Upper lobe of left lung (tissue), 4 donors: ENCODE results near the gene YTHDF2.

Experiments
- CTCF ChIP-seq, 6 experiments: fragments of 450-650 bp in 4 of 6; fragments of 200-600 bp in 2 of 6; sonication (generic) in 2 of 6; IDR thresholded peaks; one replicate each; pipeline ENCODE4 v1.5.1; 2016 to 2019; ENCODE audit warnings: antibody characterized with exemption in 6 of 6
- EP300 ChIP-seq, 4 donors: sonication (generic); formaldehyde crosslinking; IDR thresholded peaks; one replicate each; pipeline ENCODE4 v1.5.1; 2017; ENCODE audit warnings: antibody characterized with exemption in 4 of 4, control low read depth in 2 of 4
- POLR2A ChIP-seq, 4 donors: fragments of 450-650 bp; IDR thresholded peaks; one replicate each; pipeline ENCODE4 v1.5.1; 2016 to 2017; ENCODE audit warnings: antibody characterized with exemption in 4 of 4, mild to moderate bottlenecking in 2 of 4

DNA sequence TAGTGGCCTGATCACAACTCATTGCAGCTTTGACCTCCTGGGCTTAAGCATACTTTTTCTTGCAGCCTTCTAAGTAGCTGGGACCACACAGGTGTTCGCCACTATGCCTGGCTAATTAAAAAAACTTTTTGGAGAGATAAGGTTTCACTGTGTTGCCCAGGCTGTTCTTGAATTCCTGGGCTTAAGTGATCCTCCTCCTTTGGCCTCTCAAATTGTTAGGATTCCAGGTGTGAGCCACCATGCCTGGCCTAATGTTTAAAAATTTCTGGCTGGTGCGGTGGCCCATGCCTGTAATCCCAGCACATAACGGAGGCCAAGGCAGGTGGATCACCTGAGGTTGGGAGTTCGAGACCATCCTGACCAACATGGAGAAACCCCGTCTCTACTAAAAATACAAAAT lies 24.4 kb downstream of the YTHDF2 start:
- TF ChIP-seq CTCF (IDR thresholded peaks at IDR 0.05) (no peak), EP300 (IDR thresholded peaks at IDR 0.05) (no peak), POLR2A (IDR thresholded peaks at IDR 0.05) (no peak)
